ENCODE measurements around the gene ATG2B. TPM values are rescaled to one million over a fixed set of nuclear protein-coding genes. Genes with fewer than 3 reads are reported as not detected.
"Not testable (repeated sequence)": the region's sequence is repeated elsewhere in the genome, so short reads cannot be mapped to it uniquely, and the experiment has no call there.

Gene ATG2B
- total RNA-seq, 1 donor from 2014 or later, result 6.3 TPM

- H3K27me3 ChIP-seq (ENCODE audit: control insufficient read depth, insufficient read depth, low read length), result no peaks in the 10 kb centered on the region
- no peak for TF ChIP-seq CTCF (IDR thresholded peaks at IDR 0.05; ENCODE audit: insufficient read depth, low read length, severe bottlenecking)
- DNase-seq (ENCODE audit: low read depth), result no peak
- H3K4me3 ChIP-seq (ENCODE audit: low read depth, low read length), result no peak overlapping the region
- no peak for FAIRE-seq
- H3K36me3 ChIP-seq (ENCODE audit: control insufficient read depth, insufficient read depth, low read length), result no peaks in the 10 kb centered on the region
Observed at GRCh38 chr14:96251656-96252155, 111.4 kb downstream of the ATG2B start.

DNA sequence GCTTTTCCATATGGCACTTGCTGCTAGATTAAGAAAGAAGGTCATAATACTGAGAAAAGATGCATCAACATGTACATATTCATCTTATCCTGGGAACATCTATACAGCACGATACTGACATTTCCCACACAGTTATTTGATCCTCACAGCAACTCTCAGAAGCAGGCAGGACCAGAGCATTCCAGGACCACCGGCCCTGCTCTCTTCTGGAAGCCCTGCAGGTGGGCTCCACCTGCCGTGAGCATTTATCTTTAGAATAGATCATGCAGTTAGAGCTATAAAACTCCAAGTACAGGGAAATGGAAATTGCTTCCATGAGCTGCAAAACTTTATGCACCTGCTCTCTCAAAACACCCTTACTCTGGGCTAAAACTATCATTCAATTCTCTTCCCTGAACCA lies 112.7 kb downstream of the ATG2B start:
- no peak for DNase-seq (ENCODE audit: low read depth)
- H3K36me3 ChIP-seq (ENCODE audit: control insufficient read depth, insufficient read depth, low read length), result no peaks in the 10 kb centered on the region
- no peak overlapping the region for H3K4me3 ChIP-seq (ENCODE audit: low read depth, low read length)
- H3K27me3 ChIP-seq (ENCODE audit: control insufficient read depth, insufficient read depth, low read length), result no peaks in the 10 kb centered on the region
- no peak for FAIRE-seq
- TF ChIP-seq CTCF (IDR thresholded peaks at IDR 0.05; ENCODE audit: insufficient read depth, low read length, severe bottlenecking), result no peak

DNA sequence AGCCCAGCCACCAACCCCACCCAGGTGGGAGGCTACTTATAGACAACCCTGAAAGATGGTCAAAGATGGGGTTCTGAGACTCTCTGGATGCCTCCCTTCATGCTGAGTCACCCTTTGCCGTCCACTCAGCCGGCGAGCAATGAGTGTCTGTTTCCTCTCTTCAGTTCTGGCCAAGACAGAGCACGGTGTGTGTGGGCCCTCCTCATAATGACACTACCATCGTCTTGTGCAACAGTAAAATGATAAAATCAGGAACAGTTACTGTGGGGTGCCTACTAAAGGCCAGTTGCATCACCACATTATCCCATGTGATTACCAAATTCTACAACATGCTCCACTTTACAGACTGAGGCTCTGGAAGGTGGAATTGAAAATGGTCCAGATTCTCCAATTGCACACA lies 114.1 kb downstream of the ATG2B start:
- Histone ChIP-seq H3K27me3 (ENCODE audit: control insufficient read depth, insufficient read depth, low read length) (no peaks in the 10 kb centered on the region), H3K4me3 (ENCODE audit: low read depth, low read length) (no peak overlapping the region), H3K36me3 (ENCODE audit: control insufficient read depth, insufficient read depth, low read length) (no peaks in the 10 kb centered on the region)
- DNase-seq (ENCODE audit: low read depth) (peak; percentile 66), FAIRE-seq (no peak)
- no peak for TF ChIP-seq CTCF (IDR thresholded peaks at IDR 0.05; ENCODE audit: insufficient read depth, low read length, severe bottlenecking)

DNA sequence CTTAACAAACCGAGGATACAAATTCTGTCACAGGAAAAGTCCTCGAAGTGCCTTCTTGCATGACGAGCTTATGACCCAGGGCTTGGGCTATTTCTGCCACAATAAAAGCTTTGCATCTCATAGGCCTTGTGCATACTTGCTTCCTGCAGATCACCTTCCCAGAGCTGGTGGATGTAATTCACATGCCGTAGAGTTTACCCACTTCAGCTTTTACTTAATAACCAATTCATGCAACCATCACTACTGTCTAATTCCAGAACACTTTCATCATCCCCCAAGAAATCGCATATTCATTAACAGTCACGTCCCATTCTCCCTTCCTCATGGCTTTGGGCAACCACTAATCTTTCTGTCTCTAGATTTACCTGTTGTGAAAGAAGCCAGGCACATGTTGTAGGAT lies 116.1 kb downstream of the ATG2B start:
- no peaks in the 10 kb centered on the region for H3K36me3 ChIP-seq (ENCODE audit: control insufficient read depth, insufficient read depth, low read length)
- no peak overlapping the region for H3K4me3 ChIP-seq (ENCODE audit: low read depth, low read length)
- DNase-seq (ENCODE audit: low read depth) (no peak), FAIRE-seq (no peak)
- no peak for TF ChIP-seq CTCF (IDR thresholded peaks at IDR 0.05; ENCODE audit: insufficient read depth, low read length, severe bottlenecking)
- H3K27me3 ChIP-seq (ENCODE audit: control insufficient read depth, insufficient read depth, low read length), result no peaks in the 10 kb centered on the region

DNA sequence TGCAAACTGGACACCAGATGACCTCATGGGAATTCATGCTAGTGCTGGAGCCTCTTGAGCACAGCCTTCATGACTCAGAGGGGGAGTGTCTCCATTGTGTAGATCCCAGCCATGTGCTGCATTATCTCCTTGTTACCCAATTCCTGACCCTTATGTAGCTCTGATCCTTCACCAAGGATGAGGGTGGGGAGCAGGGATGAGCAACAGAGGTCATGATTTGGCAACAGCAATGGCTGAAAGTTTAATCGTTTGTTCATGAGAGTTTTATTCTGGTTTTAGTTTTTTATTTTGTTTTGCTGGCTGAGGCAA lies 116.6 kb downstream of the ATG2B start:
- no peak for TF ChIP-seq CTCF (IDR thresholded peaks at IDR 0.05; ENCODE audit: insufficient read depth, low read length, severe bottlenecking)
- H3K4me3 ChIP-seq (ENCODE audit: low read depth, low read length), result no peak overlapping the region
- no peaks in the 10 kb centered on the region for H3K36me3 ChIP-seq (ENCODE audit: control insufficient read depth, insufficient read depth, low read length)
- FAIRE-seq (peak; percentile 98), DNase-seq (ENCODE audit: low read depth) (peak; percentile 98)
- H3K27me3 ChIP-seq (ENCODE audit: control insufficient read depth, insufficient read depth, low read length), result no peaks in the 10 kb centered on the region

DNA sequence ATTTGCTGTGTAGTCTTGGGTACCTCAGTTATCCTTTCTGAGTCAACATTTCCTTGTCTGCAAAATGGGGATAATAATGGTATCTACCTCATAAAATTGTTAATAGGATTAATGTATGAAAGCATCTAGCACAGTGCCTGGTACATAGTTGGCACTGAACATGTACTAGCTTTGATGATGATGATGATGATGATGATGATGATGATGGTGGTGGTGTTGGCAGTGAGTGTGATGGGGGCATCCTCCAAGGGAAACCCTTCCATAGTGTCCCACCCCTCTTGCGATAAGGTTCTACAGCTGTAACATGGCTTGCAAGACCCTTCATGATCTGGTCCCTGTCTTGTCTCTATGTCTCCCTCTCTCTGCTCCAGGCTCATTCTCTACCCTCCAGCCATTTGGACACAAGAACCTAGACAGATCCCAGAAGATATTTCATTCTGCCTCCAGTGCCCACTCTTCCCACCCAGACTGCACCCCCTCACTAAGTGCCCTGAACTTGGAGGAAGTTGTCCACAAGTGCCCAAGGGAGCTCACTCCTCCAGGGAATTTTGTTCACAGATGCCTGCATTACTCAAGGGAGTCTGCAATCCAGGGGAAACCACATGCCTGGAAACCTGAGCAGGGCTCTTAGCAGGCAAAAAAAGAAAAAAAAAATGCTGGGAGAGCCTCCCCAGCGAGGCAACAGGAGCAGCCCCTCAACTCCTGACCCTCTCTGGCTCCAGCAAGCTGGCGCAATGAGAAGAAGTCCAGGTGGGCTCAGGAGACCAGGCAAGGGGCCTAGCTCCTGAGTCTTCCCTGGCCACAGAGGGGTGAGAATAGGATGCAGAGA lies 117.2 kb downstream of the ATG2B start:
- peaks cover 3% of the 10 kb centered on the region for H3K36me3 ChIP-seq (ENCODE audit: control insufficient read depth, insufficient read depth, low read length)
- FAIRE-seq (no peak), DNase-seq (ENCODE audit: low read depth) (peak; percentile 68)
- no peak for TF ChIP-seq CTCF (IDR thresholded peaks at IDR 0.05; ENCODE audit: insufficient read depth, low read length, severe bottlenecking)
- H3K4me3 ChIP-seq (ENCODE audit: low read depth, low read length), result no peak overlapping the region
- H3K27me3 ChIP-seq (ENCODE audit: control insufficient read depth, insufficient read depth, low read length), result no peaks in the 10 kb centered on the region

DNA sequence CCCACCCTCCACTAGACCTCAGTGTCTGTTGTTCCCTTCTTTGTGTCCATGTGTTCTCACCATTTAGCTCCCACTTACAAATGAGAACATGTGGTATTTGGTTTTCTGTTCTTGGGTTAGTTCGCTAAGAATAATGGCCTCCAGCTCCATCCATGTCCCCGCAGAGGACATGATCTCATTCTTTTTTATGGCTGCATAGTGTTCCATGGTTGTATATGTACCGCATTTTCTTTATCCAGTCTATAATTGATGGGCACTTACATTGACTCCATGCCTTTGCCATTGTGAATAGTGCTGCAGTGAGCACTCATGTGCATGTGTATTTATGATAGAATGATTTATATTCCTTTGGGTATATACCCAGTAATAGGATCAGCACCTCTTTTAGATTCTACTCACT lies 118.1 kb downstream of the ATG2B start:
- not testable (repeated sequence) for FAIRE-seq

More for the DNA sequence above, 118.1 kb downstream of the ATG2B start:
- not testable (repeated sequence) for DNase-seq (ENCODE audit: low read depth); H3K27me3 ChIP-seq (ENCODE audit: control insufficient read depth, insufficient read depth, low read length); H3K36me3 ChIP-seq (ENCODE audit: control insufficient read depth, insufficient read depth, low read length); H3K4me3 ChIP-seq (ENCODE audit: low read depth, low read length)

Data from bronchial epithelial cell (primary cell).